ENCODE measurements around the gene SORT1. TPM values are rescaled to one million over a fixed set of nuclear protein-coding genes. Genes with fewer than 3 reads are reported as not detected.
"Not testable (repeated sequence)": the region's sequence is repeated elsewhere in the genome, so short reads cannot be mapped to it uniquely, and the experiment has no call there.

Gene SORT1
- total RNA-seq, 1 experiment from 2014 or later: 41.1 TPM

DNA sequence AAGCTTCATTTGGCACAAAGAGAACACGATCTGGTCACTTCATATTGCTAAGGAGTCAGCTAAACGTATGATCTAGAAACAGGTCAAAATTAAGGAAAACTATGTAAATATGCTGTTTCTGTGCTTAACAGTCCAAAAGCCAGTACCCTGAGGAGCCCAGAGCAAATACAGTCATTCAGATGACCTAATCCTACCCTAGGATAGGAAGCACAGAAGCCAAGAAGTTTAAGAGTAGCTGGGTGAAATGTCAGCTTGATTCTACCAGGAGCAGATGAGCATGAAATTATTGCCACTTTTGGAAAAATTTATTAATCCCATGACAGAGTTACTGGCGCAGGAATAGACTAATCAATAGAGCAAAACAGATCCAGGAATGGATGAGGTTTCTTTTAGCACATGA is 18.3 kb downstream of the SORT1 start:
- Histone ChIP-seq H3K4me3 (no peak overlapping the region), H3K27ac (no peak overlapping the region), H3K27me3 (no peaks in the 10 kb centered on the region), H3K4me1 (peaks cover under 1% of the 10 kb centered on the region; the same call in 1 of the 2 replicates), H3K36me3 (no peaks in the 10 kb centered on the region), H3K9me3 (replicated peaks) (0 out of 2 replicates have a peak, but pooled peaks cover 3% of the 10 kb centered on the region)
- no peak for DNase-seq

DNA sequence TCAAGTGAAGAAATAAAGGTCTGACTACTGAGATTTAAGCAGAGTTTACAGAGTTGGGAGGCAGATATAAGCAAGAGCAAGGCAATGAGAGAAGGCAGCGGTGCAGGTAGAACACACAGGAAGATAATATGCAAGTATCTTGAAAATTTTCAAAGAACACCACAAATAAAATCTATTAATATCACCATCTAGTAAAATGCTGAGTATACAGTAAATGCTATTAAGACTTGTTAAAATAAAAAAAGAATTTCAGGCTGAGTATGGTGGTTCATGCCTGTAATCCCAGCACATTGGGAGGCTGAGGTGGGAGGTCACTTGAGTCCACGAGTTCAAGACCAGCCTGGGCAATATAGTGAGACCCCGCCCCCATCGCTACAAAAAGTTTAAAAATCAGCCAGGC is 20.0 kb downstream of the SORT1 start:
- Histone ChIP-seq H3K9me3 (replicated peaks) (0 out of 2 replicates have a peak, but pooled peaks cover 3% of the 10 kb centered on the region), H3K4me3 (no peak overlapping the region), H3K27me3 (no peaks in the 10 kb centered on the region), H3K36me3 (no peaks in the 10 kb centered on the region), H3K27ac (no peak overlapping the region), H3K4me1 (no peaks in the 10 kb centered on the region; the same call in 1 of the 2 replicates)
- DNase-seq: no peak

DNA sequence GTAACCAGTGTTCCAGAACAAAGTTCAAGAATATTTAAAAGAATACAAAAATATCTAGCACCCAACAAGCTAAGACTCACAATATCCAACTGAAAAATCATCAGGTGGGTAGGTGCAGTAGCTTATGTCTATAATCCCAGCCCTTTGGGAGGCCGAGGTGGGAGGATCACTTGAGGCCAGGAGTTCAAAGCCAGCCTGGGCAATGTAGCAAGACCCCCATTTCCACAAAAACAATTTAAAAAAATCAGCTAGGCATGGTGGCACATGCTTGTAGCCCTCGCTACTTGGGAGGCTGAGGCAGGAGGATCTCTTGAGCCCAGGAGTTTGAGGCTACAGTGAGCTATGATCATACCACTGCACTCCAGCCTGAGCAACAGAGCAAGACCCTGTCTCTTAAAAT is 24.0 kb downstream of the SORT1 start:
- not testable (repeated sequence) for H3K27ac ChIP-seq; H3K4me3 ChIP-seq; H3K27me3 ChIP-seq; H3K9me3 ChIP-seq (replicated peaks); H3K36me3 ChIP-seq; DNase-seq
- peaks cover 23% of the 10 kb centered on the region for H3K4me1 ChIP-seq

DNA sequence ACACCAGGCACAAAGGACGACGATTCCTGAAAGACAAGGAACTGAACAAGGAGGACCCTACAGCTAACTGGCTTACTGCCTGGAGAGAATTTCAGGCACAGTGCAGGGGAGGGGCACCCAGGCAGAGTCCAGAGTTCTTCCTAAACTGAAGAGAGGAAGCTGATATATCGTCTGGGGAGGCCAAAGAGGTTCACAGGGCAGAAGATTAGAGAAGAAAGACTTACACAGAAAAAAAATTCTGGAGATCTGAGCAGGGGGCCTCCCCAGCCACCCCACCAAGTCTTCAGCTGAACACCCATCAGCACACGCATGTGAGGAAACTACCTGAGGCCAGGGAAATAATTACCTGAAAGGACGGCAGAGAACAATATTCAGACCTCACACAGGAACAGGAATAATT is 24.6 kb downstream of the SORT1 start:
- Histone ChIP-seq H3K4me1 (peaks cover 23% of the 10 kb centered on the region), H3K27ac (no peak overlapping the region), H3K36me3 (no peaks in the 10 kb centered on the region), H3K27me3 (no peaks in the 10 kb centered on the region), H3K9me3 (replicated peaks) (0 out of 2 replicates have a peak, but pooled peaks cover 3% of the 10 kb centered on the region), H3K4me3 (no peak overlapping the region)
- no peak for DNase-seq

DNA sequence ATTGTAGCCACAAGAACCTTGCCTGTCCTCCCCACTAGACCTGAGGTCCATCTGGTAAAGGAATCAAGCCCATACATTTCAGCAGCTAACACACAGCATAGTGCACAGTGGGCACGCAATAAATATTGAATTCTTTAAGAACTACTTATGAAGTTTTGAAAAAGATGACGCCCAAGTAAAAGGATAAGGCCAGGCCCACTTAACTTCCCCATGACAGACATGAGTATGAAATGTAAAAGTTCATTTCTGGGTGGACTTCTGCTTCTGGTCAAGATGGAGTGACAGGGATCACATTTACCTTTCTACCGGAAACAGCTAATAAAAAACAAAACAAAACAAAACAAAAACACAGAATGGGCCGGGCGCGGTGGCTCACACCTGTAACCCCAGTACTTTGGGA is 25.4 kb downstream of the SORT1 start:
- no peak overlapping the region for H3K27ac ChIP-seq
- no peak for DNase-seq

DNA sequence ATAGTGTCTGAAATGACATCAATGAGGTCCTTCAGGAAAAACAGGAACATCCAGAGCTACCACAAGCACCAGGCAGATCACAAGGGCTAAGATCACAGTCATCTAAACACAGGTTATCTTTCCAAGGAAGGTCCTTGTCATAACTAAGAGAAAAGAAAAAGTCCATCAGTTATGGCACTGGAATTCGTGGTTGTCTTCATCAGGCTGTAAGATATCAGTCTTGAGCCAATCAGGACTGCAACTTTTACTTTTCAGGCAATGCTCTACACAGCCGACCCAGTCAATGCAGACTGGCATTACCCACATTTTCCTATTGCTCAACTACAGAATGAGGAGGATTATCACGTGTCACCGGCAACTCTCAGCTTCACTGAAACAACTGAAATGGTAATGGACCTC is 26.4 kb downstream of the SORT1 start:
- Histone ChIP-seq H3K4me1 (peaks cover 23% of the 10 kb centered on the region), H3K27ac (peak overlapping the region; percentile 13; the same call in 1 of the 2 replicates), H3K27me3 (no peaks in the 10 kb centered on the region), H3K4me3 (no peak overlapping the region), H3K9me3 (replicated peaks) (0 out of 2 replicates have a peak, but pooled peaks cover 3% of the 10 kb centered on the region), H3K36me3 (no peaks in the 10 kb centered on the region; the same call in 1 of the 2 replicates)
- DNase-seq: no peak

More for the DNA sequence above, 25.4 kb downstream of the SORT1 start:
- Histone ChIP-seq H3K9me3 (replicated peaks) (0 out of 2 replicates have a peak, but pooled peaks cover 3% of the 10 kb centered on the region), H3K36me3 (no peaks in the 10 kb centered on the region; the same call in 1 of the 2 replicates), H3K4me1 (peaks cover 23% of the 10 kb centered on the region), H3K4me3 (no peak overlapping the region), H3K27me3 (no peaks in the 10 kb centered on the region)

DNA sequence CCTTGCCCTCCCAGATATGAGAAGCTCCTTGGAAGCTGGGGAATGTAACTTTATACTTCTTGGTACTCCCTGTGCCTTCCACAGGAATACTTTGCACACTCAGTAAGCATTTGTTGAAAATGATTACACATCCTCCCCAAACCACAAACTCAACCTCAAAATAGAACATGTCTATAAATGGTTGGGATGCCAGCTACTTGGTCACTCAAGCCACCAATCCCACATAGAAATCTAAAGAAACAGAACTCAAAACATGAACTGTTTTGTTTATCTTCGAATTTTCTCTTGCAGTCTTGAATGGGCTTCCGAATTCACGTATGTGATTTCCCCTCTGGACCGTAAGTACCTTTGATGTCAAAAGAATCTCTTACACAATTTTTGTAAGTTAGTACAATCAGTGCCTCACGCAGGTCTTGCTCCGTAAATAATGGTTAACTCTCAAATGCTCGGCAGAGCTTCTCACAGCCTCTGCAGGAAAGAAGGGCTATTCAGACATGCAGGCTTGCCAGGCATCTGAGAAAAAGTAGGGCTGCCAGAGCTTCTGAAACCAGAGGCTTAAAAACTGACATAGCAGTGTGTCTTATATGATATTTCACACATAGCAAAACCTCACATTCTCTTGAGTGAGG is 26.9 kb downstream of the SORT1 start:
- Histone ChIP-seq H3K4me1 (peaks cover 23% of the 10 kb centered on the region), H3K4me3 (no peak overlapping the region), H3K36me3 (peaks cover 2% of the 10 kb centered on the region; the same call in 1 of the 2 replicates), H3K27ac (peak overlapping the region; percentile 13; the same call in 1 of the 2 replicates), H3K9me3 (replicated peaks) (0 out of 2 replicates have a peak, but pooled peaks cover 3% of the 10 kb centered on the region), H3K27me3 (no peaks in the 10 kb centered on the region)
- peak in 1 of 2 experiments; percentile 53 for DNase-seq

DNA sequence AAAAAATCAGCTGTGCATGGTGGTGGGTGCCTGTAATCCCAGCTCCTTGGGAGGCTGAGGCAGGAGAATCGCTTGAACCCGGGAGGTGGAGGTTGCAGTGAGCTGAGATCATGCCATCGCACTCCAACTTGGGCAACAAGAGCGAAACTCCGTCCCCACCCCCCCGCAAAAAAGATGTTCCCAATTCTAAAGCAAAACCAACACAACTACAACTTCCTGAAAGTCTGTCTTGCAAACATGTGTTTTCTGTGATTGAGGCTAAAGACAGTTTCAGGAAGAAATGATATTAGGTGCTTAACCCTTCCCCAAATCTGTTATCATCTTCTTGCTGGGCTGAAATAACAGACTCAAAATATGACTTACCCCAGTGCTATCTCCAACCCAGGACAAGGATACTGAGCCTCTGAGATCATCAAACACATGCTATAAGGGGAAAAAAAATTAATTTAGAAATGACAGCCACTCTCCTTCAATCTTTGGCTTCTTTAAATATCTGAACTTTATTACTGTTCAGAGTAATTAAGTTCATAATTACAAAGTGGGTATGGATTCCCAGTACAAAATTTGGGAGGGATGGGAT is 28.5 kb downstream of the SORT1 start:
- DNase-seq: no peak
- H3K36me3 ChIP-seq: peaks cover 2% of the 10 kb centered on the region; the same call in 1 of the 2 replicates
- H3K27ac ChIP-seq: no peak overlapping the region

DNA sequence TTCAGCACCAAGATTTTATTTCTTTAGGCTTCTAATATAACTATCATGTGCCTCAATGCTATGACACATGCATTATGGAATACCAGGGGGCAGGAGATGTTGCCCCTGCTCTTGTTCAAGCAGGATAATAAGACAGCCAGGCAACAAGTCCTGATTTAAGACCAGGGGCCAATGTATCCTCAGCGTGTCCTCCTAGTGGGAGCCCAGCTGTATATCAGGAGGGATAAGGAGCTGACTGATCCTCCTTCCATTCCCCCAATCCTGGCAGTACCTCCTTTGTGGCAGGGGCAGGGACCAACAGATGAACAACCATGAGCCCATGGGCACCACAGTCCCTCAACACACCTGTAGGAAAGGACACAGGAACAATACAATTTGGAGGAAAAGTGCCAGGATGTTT is 29.3 kb downstream of the SORT1 start:
- no peak for DNase-seq
- H3K4me3 ChIP-seq: no peak overlapping the region
- H3K27me3 ChIP-seq: no peaks in the 10 kb centered on the region
- peaks cover 2% of the 10 kb centered on the region; the same call in 1 of the 2 replicates for H3K36me3 ChIP-seq
- no peaks in the 10 kb centered on the region for H3K9me3 ChIP-seq (replicated peaks)
- peaks cover 23% of the 10 kb centered on the region for H3K4me1 ChIP-seq
- no peak overlapping the region for H3K27ac ChIP-seq

More for the DNA sequence above, 28.5 kb downstream of the SORT1 start:
- Histone ChIP-seq H3K4me1 (peaks cover 23% of the 10 kb centered on the region), H3K27me3 (no peaks in the 10 kb centered on the region), H3K4me3 (no peak overlapping the region), H3K9me3 (replicated peaks) (no peaks in the 10 kb centered on the region)

DNA sequence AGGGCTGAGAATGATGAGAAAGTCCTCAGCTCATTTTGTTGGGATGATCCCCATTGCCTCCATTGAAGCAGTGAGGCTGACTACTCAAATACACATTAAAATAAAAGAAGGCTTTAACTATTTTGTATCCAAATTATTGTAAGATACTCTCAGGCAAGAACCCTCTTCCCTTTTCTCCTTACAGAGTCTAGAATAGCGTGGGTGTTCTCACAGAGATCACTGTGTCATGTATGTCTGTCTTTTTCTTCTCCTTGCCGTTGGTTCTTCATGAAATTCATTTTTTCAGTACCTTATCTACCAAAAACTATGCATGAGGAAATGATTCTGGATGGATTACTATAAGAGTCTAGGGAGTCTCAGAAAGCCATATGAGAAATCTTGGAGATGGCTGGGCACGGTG is 30.1 kb downstream of the SORT1 start:
- H3K36me3 ChIP-seq: peaks cover 2% of the 10 kb centered on the region; the same call in 1 of the 2 replicates
- H3K27ac ChIP-seq: no peak overlapping the region
- H3K4me3 ChIP-seq: no peak overlapping the region
- no peak for DNase-seq
- no peaks in the 10 kb centered on the region for H3K27me3 ChIP-seq
- H3K9me3 ChIP-seq (replicated peaks): no peaks in the 10 kb centered on the region
- peaks cover 23% of the 10 kb centered on the region for H3K4me1 ChIP-seq

DNA sequence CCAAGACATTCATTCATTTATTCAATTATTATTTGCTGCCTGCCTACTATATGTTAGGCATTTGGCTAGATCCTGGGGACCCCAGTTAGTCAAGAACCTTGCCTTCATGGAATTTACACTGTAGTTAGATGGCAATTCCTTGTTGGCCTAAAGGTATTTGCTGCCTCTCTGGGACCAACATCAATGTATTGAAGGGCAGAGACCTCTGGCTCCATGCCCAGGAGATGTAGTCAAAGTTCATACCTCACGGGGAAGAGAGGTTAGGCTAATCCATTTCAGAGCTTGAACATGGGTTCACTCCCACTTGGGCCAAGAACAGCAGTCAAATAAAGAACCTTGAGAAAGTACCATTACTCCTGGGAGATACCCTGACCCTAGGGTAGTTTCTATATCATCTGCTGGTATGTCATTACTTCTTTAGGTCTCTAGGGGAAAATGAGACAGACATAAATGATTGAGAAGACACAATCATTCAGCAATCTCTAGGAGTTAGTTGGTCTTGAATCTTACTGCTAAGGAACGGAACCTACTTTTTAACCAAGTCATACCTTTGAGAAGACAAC is 32.0 kb downstream of the SORT1 start:
- no peak overlapping the region for H3K27ac ChIP-seq
- H3K36me3 ChIP-seq: peaks cover 2% of the 10 kb centered on the region; the same call in 1 of the 2 replicates
- no peak overlapping the region for H3K4me3 ChIP-seq
- DNase-seq: no peak
- H3K4me1 ChIP-seq: peaks cover 15% of the 10 kb centered on the region
- H3K9me3 ChIP-seq (replicated peaks): no peaks in the 10 kb centered on the region
- no peaks in the 10 kb centered on the region for H3K27me3 ChIP-seq

DNA sequence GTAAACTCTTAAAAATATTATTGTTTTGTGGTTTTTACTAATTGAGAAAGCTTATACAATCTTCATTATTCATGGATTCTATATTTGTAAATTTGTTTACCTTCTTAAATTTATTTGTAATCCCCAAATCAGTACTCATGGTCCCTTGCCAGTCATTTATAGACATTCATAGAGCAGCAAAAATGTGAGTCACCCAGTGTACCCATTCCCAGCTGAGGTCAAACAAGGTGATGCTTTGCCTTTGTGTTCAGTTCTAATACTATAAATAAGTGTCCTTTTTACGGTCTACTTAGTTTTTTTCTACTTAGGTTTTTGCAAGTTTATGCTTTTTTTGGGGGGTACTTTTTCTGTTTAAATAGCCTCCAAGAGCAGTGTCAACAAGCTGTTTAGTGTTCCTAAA is 36.1 kb downstream of the SORT1 start:
- H3K4me3 ChIP-seq: no peak overlapping the region
- DNase-seq: no peak
- 0 out of 2 replicates have a peak, but pooled peaks cover 4% of the 10 kb centered on the region for H3K4me1 ChIP-seq
- H3K27ac ChIP-seq: no peak overlapping the region
- peaks cover 2% of the 10 kb centered on the region; the same call in 1 of the 2 replicates for H3K36me3 ChIP-seq
- H3K27me3 ChIP-seq: no peaks in the 10 kb centered on the region
- no peaks in the 10 kb centered on the region for H3K9me3 ChIP-seq (replicated peaks)

DNA sequence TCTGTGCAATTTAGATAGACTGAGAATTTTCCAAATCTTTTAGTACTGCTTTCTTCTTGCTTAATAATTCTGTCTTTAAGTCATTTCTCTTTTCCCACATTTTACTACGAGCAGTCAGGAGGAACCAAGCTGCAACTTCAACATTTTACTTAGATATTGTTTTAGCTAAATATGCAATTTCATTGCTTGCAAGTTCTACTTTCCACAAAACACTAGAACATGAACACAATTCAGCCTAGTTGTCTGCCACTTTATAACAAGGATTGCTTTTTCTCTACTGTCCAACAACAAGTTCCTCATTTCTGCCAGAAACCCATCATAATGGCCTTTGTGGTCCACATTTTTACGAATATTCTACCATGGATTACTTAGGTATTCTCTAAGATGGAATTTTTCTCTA is 36.6 kb downstream of the SORT1 start:
- H3K4me3 ChIP-seq: no peak overlapping the region

DNA sequence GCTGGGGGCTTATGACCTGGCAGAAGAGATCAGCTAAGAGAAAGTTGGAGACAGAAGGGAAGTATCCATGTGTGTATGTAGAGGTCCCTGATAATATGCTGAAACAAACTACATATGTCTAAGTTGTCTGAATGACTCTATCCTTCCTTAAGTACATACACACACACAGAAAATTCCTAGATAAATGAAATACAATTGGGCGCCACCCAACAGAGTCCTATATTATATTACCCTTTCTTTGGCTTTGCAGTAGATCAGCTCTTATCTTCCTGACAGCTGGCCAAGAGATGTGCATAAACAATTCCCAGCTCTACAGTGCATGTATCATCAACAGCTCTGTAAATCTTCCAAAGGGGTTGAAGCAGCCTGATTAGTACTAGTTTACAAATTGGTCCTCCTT is 40.1 kb downstream of the SORT1 start:
- H3K9me3 ChIP-seq (replicated peaks): no peaks in the 10 kb centered on the region
- H3K27me3 ChIP-seq: no peaks in the 10 kb centered on the region
- no peaks in the 10 kb centered on the region for H3K36me3 ChIP-seq
- H3K4me3 ChIP-seq: no peak overlapping the region
- H3K27ac ChIP-seq: no peak overlapping the region
- DNase-seq: no peak
- H3K4me1 ChIP-seq: 0 out of 2 replicates have a peak, but pooled peaks cover 4% of the 10 kb centered on the region

More for the DNA sequence above, 36.6 kb downstream of the SORT1 start:
- DNase-seq: no peak
- no peak overlapping the region for H3K27ac ChIP-seq
- peaks cover 1% of the 10 kb centered on the region; the same call in 1 of the 2 replicates for H3K36me3 ChIP-seq
- H3K9me3 ChIP-seq (replicated peaks): no peaks in the 10 kb centered on the region
- H3K4me1 ChIP-seq: 0 out of 2 replicates have a peak, but pooled peaks cover 4% of the 10 kb centered on the region
- H3K27me3 ChIP-seq: no peaks in the 10 kb centered on the region

DNA sequence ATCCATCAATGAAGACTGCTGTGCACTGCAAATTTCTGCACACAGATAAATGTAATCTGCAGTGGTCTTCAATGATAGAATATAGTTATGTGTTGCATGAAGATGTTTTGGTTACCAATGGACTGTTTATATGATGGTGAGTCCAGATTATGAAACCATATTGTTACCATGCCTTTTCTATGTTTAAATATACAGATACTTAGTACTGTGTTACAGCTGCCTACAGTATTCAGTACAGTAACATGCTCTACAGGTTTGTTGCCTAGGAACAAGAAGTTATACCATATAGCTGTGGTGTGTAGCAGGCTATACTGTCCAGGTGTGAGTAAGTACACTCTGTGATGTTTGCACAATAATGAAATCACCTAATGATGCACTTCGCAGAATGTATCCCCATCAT is 40.8 kb downstream of the SORT1 start:
- DNase-seq: no peak
- H3K27ac ChIP-seq: no peak overlapping the region
- H3K9me3 ChIP-seq (replicated peaks): no peaks in the 10 kb centered on the region
- H3K27me3 ChIP-seq: no peaks in the 10 kb centered on the region
- no peak overlapping the region for H3K4me3 ChIP-seq
- no peaks in the 10 kb centered on the region for H3K36me3 ChIP-seq
- 0 out of 2 replicates have a peak, but pooled peaks cover 4% of the 10 kb centered on the region for H3K4me1 ChIP-seq

Data from SJCRH30 (cell line).